ENCODE measurements around the gene DRAXIN. TPM values are rescaled to one million over a fixed set of nuclear protein-coding genes. Genes with fewer than 3 reads are reported as not detected.
A peak's percentile ranks its signal among the peaks of the same experiment; 100 is the strongest.

Gene DRAXIN
- total RNA-seq, 1 donor from 2014 or later, result 9.7 TPM

DNA sequence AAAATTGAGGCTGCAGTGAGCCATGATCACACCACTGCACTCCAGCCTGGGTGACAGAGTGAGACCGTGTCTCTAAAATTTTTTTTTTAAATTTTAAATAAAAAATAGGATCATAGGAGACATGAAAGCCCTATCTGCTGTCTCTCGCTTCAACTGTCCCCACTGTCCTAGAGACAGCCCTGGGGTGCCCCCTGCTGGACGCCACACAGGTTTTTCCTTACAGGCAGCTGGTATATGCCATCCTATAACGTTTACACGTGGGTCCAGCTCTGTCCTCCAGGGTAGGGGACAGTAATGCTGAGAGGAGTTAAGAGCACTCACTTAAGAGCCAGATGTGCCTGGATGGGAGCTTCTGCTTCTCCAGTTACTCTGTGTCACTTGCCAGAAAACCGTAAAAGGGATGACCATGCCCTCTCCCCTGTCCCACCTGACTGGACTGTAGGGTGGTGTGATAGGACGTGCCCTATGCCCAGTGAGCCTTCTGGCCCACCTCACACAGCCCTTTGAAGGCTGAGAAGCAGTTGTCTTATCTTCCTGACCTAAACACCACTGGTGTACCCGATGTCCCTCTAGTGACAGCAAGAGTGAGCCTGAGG, 45.7 kb upstream of the DRAXIN start:
- Mint-ChIP-seq H3K4me1 (peaks cover 2% of the 10 kb centered on the region), H3K27ac (ENCODE audit: unreplicated experiment) (no peak overlapping the region), H3K9me3 (no peaks in the 10 kb centered on the region)

DNA sequence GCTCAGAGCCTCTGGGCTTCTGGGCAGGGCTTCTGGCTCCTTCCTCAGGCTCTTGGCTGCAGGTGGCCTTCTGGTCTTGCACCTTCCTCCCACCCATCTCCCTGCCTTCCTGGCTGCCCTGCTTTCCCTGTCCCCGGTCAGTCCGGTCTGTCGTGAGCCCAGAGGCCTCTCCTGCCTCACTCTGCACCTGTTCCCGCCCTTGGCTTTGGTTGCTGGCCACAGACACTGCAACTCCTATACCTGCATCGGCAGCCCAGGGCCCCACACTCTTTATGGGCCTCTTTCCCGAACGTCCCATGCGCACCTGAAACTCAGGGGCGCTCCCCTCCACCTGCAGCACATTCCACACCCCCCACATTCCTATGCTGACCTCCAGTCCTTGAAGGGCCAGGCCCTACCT, 45.2 kb upstream of the DRAXIN start:
- DNase-seq (ENCODE audit: low read depth, low spot score), result no peak
- no peaks in the 10 kb centered on the region for H3K36me3 Mint-ChIP-seq (ENCODE audit: low read depth)
- no peak overlapping the region for H3K4me3 Mint-ChIP-seq
- H3K27me3 Mint-ChIP-seq (ENCODE audit: low read depth), result peaks cover 54% of the 10 kb centered on the region
- TF ChIP-seq, protein P1, sequence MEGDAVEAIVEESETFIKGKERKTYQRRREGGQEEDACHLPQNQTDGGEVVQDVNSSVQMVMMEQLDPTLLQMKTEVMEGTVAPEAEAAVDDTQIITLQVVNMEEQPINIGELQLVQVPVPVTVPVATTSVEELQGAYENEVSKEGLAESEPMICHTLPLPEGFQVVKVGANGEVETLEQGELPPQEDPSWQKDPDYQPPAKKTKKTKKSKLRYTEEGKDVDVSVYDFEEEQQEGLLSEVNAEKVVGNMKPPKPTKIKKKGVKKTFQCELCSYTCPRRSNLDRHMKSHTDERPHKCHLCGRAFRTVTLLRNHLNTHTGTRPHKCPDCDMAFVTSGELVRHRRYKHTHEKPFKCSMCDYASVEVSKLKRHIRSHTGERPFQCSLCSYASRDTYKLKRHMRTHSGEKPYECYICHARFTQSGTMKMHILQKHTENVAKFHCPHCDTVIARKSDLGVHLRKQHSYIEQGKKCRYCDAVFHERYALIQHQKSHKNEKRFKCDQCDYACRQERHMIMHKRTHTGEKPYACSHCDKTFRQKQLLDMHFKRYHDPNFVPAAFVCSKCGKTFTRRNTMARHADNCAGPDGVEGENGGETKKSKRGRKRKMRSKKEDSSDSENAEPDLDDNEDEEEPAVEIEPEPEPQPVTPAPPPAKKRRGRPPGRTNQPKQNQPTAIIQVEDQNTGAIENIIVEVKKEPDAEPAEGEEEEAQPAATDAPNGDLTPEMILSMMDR (conservative IDR thresholded peaks at IDR 0.05), result no peak
- no peaks in the 10 kb centered on the region for H3K9me3 Mint-ChIP-seq
- no peak overlapping the region for H3K27ac Mint-ChIP-seq (ENCODE audit: unreplicated experiment)
- H3K4me1 Mint-ChIP-seq, result peaks cover 7% of the 10 kb centered on the region

More for the DNA sequence above, 45.7 kb upstream of the DRAXIN start:
- DNase-seq (ENCODE audit: low read depth, low spot score), result peak; percentile 88
- Mint-ChIP-seq H3K36me3 (ENCODE audit: low read depth) (no peaks in the 10 kb centered on the region), H3K27me3 (ENCODE audit: low read depth) (peaks cover 49% of the 10 kb centered on the region), H3K4me3 (no peak overlapping the region)
- TF ChIP-seq, protein P1 (conservative IDR thresholded peaks at IDR 0.05), result peak; percentile 85

DNA sequence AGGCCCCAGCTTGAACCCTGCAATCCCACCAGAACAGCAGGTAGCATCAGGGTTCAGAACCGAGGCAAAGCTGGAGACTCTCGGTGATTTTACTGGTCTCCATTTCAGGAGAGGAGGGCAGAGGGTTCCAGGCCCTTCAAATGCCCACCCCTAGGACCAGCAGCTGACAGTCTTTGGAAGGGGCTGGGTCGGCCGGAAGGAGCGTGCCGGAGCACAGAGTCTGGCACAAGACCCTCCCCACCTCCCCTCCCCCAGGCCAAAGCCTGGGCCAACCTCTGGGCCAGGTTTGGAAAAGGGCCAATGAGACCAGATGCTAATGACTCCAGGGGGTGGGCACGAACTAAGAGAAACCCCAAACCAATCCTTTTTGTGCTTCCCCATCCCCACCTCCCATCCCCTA, 44.2 kb upstream of the DRAXIN start:
- peaks cover 7% of the 10 kb centered on the region for H3K4me1 Mint-ChIP-seq
- TF ChIP-seq, protein P1 (conservative IDR thresholded peaks at IDR 0.05), result no peak
- no peaks in the 10 kb centered on the region for H3K36me3 Mint-ChIP-seq (ENCODE audit: low read depth)
- H3K27ac Mint-ChIP-seq (ENCODE audit: unreplicated experiment), result no peak overlapping the region
- no peak overlapping the region for H3K4me3 Mint-ChIP-seq
- no peak for DNase-seq (ENCODE audit: low read depth, low spot score)
- H3K9me3 Mint-ChIP-seq, result no peaks in the 10 kb centered on the region
- peaks cover 64% of the 10 kb centered on the region for H3K27me3 Mint-ChIP-seq (ENCODE audit: low read depth)

DNA sequence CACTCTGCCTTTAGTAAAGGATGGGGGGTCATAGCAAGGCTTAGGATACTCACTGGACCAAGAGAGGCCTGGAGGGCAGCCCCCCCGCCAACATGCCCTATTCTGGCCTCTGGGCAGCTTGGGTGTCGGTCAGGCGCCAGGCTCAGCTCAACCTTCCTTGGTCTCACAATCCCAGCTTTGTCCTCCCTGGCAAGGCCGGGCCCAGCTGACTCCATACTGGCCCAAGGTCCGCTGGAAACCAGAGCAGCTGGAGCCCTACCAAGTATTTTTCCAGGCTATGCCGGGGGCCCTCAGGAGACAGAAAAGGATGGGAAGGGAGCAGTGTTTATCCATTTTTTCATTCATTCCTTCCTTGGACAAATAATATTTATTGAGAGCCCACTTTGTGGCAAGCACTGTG, 43.5 kb upstream of the DRAXIN start:
- H3K27me3 Mint-ChIP-seq (ENCODE audit: low read depth), result peaks cover 68% of the 10 kb centered on the region
- DNase-seq (ENCODE audit: low read depth, low spot score), result no peak
- peaks cover 7% of the 10 kb centered on the region for H3K4me1 Mint-ChIP-seq
- no peak overlapping the region for H3K4me3 Mint-ChIP-seq
- H3K36me3 Mint-ChIP-seq (ENCODE audit: low read depth), result no peaks in the 10 kb centered on the region
- TF ChIP-seq, protein P1 (conservative IDR thresholded peaks at IDR 0.05), result no peak
- no peaks in the 10 kb centered on the region for H3K9me3 Mint-ChIP-seq
- H3K27ac Mint-ChIP-seq (ENCODE audit: unreplicated experiment), result no peak overlapping the region

DNA sequence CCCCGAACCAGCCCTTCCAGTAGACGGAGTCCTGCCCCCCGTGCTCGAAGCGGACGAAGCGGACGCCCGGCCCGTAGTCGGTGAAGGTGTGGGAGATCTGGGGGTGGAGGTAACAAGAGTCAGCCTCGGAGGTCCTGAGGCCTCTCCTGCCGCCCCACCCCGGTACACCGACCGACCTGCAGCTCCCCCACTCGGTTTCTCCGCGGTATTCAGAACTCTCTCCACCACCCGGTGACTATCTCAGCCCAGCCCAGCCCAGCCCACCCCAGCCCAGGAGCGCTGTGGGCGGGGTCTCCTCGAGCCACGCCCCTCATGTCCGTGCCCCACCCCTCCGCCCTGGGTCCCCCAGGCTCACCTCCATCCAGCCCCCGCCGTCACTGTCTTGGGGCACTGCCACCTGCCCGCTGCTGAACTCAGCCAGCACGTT, 42.8 kb upstream of the DRAXIN start:
- Mint-ChIP-seq H3K27ac (ENCODE audit: unreplicated experiment) (no peak overlapping the region), H3K36me3 (ENCODE audit: low read depth) (no peaks in the 10 kb centered on the region), H3K9me3 (no peaks in the 10 kb centered on the region), H3K4me3 (no peak overlapping the region), H3K4me1 (peaks cover 7% of the 10 kb centered on the region), H3K27me3 (ENCODE audit: low read depth) (peaks cover 67% of the 10 kb centered on the region)
- TF ChIP-seq, protein P1 (conservative IDR thresholded peaks at IDR 0.05), result no peak
- DNase-seq (ENCODE audit: low read depth, low spot score), result no peak

All from neural crest cell (in vitro differentiated cells).